Testis (tissue), 5 donors: Measurements from ENCODE around the gene LSM10. TPM values are rescaled to one million over a fixed set of nuclear protein-coding genes. Genes with fewer than 3 reads are reported as not detected.

Experiments
- DNase-seq: peaks from one replicate; pipeline ENCODE4 v3.0.0-alpha.2; 2019
- H3K27ac ChIP-seq, 2 donors: fragments of 200-600 bp; sonication (generic); one replicate each; pipeline ENCODE4 v1.5.1; 2019
- H3K27me3 ChIP-seq: fragments of 200-600 bp; sonication (generic); one replicate; pipeline ENCODE4 v1.5.1; 2019
- H3K36me3 ChIP-seq: fragments of 200-600 bp; sonication (generic); one replicate; pipeline ENCODE4 v1.5.1; 2017; ENCODE audit warnings: low read depth; ENCODE audit errors: missing control alignments
- H3K4me1 ChIP-seq: fragments of 200-600 bp; sonication (generic); one replicate; pipeline ENCODE4 v1.5.1; 2019
- H3K4me3 ChIP-seq, 2 donors: fragments of 200-600 bp; sonication (generic); one replicate each; pipeline ENCODE4 v1.5.1; 2017 to 2019
- H3K9me3 ChIP-seq: fragments of 200-600 bp; sonication (generic); one replicate; pipeline ENCODE4 v1.5.1; 2017
- CTCF ChIP-seq, 3 experiments: fragments of 450-650 bp in 2 of 3; fragments of 200-600 bp in 1 of 3; sonication (generic) in 1 of 3; IDR thresholded peaks; one replicate each; pipeline ENCODE4 v1.5.1; 2016 to 2019; ENCODE audit warnings: antibody characterized with exemption in 3 of 3, mild to moderate bottlenecking in 2 of 3, moderate library complexity in 1 of 3
- POLR2A ChIP-seq: fragments of 450-650 bp; IDR thresholded peaks from one replicate; pipeline ENCODE4 v1.6.1; 2017; ENCODE audit warnings: antibody characterized with exemption, mild to moderate bottlenecking, moderate library complexity
- WGBS, 2 donors: methylation state at CpG; one replicate each; pipeline ENCODE4 v1.1.5; 2018; 5-methylcytosine and 5-hydroxymethylcytosine counted together
- intact Hi-C: fragments of 100-400 bp; cut with DNase I; formaldehyde crosslinking; loops from one replicate; pipeline ENCODE4 v1.15.1; 2023; ENCODE audit warnings: low total_unique reads
- long read RNA-seq, 2 donors: transcript quantifications; one replicate each; lab custom pipeline, GENCODE V29; 2026
- polyA plus RNA-seq: library from polyadenylated mRNA; stranded (reverse); fragments of 350-450 nt; fragmentation: Illumina TruSeq; extraction: RNeasy Lipid Tissue Mini Kit (QIAGEN cat#74804); gene quantifications from one replicate; pipeline ENCODE4 v1.2.3, GENCODE V29; 2014; ENCODE audit warnings: low read depth, low replicate concordance; ENCODE audit not compliant: insufficient read depth
- total RNA-seq, 2 donors: library from RNA; depleted of rRNA; stranded (reverse); fragments of >200 nt; gene quantifications; one replicate each; pipeline ENCODE4 v1.2.3, GENCODE V29; 2016

LSM10 gene
- 100 to 1,000 TPM in 1 of 2 donors, 10 to 100 TPM in 1; 73.6 to 106 TPM for total RNA-seq
- polyA plus RNA-seq, result 69.1 TPM
- long read RNA-seq, donor 1, transcript LSM10-201 (2 exons, 850 nt), result major isoform, 20 of 20 reads
- long read RNA-seq, donor 1, partial matches to known transcripts, result 0 of 20 reads
- long read RNA-seq, donor 1, other reads (novel, unspliced or antisense), result 0 of 20 reads
- long read RNA-seq, donor 2, transcript LSM10-201 (2 exons, 850 nt), result major isoform, 16 of 16 reads
- long read RNA-seq, donor 2, partial matches to known transcripts, result 0 of 16 reads
- long read RNA-seq, donor 2, other reads (novel, unspliced or antisense), result 0 of 16 reads

- no peaks in the 10 kb centered on the region for H3K27me3 ChIP-seq
- H3K36me3 ChIP-seq, result no peaks in the 10 kb centered on the region
- peak within 1 kb of the TSS; percentile 87 to 96 for H3K27ac ChIP-seq
- no peaks in the 10 kb centered on the region for H3K9me3 ChIP-seq
- peak within 1 kb of the TSS; percentile 69 to 97 for H3K4me3 ChIP-seq
- H3K4me1 ChIP-seq, result peaks cover 24% of the 10 kb centered on the region
- intact Hi-C loops, result no loop called here
- WGBS, 2 donors, result 0 to 1% methylated on average over 30 to 60 of the region's 60 CpGs
- DNase-seq, result peak; percentile 97
- TF ChIP-seq CTCF (IDR thresholded peaks at IDR 0.05), result no peak
- peak; percentile 83 for TF ChIP-seq POLR2A
These were observed at the start of gene LSM10 for GRCh38 chr1:36397378-36398230. Gene LSM10 (minus strand): TSS chr1:36397908. CDS start chr1:36394129, 3,779 bp downstream.

GRCh38 chr1:36447450-36447849, 49.7 kb upstream of the LSM10 start:
- Histone ChIP-seq H3K9me3 (no peaks in the 10 kb centered on the region), H3K4me3 (no peak overlapping the region), H3K27me3 (no peaks in the 10 kb centered on the region), H3K27ac (no peak overlapping the region), H3K36me3 (no peaks in the 10 kb centered on the region), H3K4me1 (no peaks in the 10 kb centered on the region)
- DNase-seq, result no peak
- intact Hi-C loops, result no loop called here
- TF ChIP-seq CTCF (IDR thresholded peaks at IDR 0.05) (no peak), POLR2A (no peak)

- DNase-seq, result no peak
- WGBS, 2 donors, result 50 to 54% methylated on average over 5 of the region's 5 CpGs
- no peak overlapping the region for H3K27ac ChIP-seq
These were observed 49.0 kb upstream of the LSM10 start for GRCh38 chr1:36446746-36447145.

GRCh38 chr1:36446271-36446670, 48.6 kb upstream of the LSM10 start:
- no peaks in the 10 kb centered on the region for H3K36me3 ChIP-seq
- no peak for TF ChIP-seq CTCF (IDR thresholded peaks at IDR 0.05)
- TF ChIP-seq POLR2A, result no peak
- H3K27ac ChIP-seq, result no peak overlapping the region
- 70 to 74% methylated on average over 8 of the region's 8 CpGs for WGBS, 2 donors
- no peaks in the 10 kb centered on the region for H3K9me3 ChIP-seq
- H3K27me3 ChIP-seq, result no peaks in the 10 kb centered on the region
- intact Hi-C loops, result no loop called here
- no peaks in the 10 kb centered on the region for H3K4me1 ChIP-seq
- DNase-seq, result no peak
- no peak overlapping the region for H3K4me3 ChIP-seq

More at GRCh38 chr1:36446746-36447145, 49.0 kb upstream of the LSM10 start:
- no peaks in the 10 kb centered on the region for H3K4me1 ChIP-seq
- H3K27me3 ChIP-seq, result no peaks in the 10 kb centered on the region
- no peaks in the 10 kb centered on the region for H3K9me3 ChIP-seq
- intact Hi-C loops, result no loop called here
- no peak overlapping the region for H3K4me3 ChIP-seq
- no peaks in the 10 kb centered on the region for H3K36me3 ChIP-seq
- no peak for TF ChIP-seq POLR2A
- TF ChIP-seq CTCF (IDR thresholded peaks at IDR 0.05), result no peak
